Tibial nerve (tissue), 3 donors: Measurements from ENCODE around the gene FBXO46.

Experiments used
- CTCF ChIP-seq, 5 experiments: fragments of 200-600 bp in 3 of 5; fragments of 450-650 bp in 2 of 5; sonication (generic) in 3 of 5; IDR thresholded peaks; one replicate each; pipeline ENCODE4 v1.5.1; 2016 to 2019; ENCODE audit warnings: antibody characterized with exemption in 5 of 5, mild to moderate bottlenecking in 3 of 5, moderate library complexity in 2 of 5
- POLR2A ChIP-seq, 2 donors: fragments of 450-650 bp; IDR thresholded peaks; one replicate each; pipeline ENCODE4 v1.6.1; 2017; ENCODE audit warnings: antibody characterized with exemption in 2 of 2, mild to moderate bottlenecking in 2 of 2, moderate library complexity in 2 of 2

GRCh38 chr19:45705710-45706415 lies 24.8 kb downstream of the FBXO46 start:
- TF ChIP-seq CTCF (IDR thresholded peaks at IDR 0.05) (no peak), POLR2A (IDR thresholded peaks at IDR 0.05) (no peak)
